Spinal cord (tissue), 10 donors: Measurements from ENCODE around the gene BCL2L11. TPM values are rescaled to one million over a fixed set of nuclear protein-coding genes. Genes with fewer than 3 reads are reported as not detected.

Experiments
- DNase-seq, 6 donors: peaks; one replicate each; pipeline versions ENCODE4 v3.0.0 to v3.0.0-alpha.2; 2013 to 2015; ENCODE audit warnings: low spot score in 6 of 6, low read depth in 4 of 6
- H3K27ac ChIP-seq: one replicate; pipeline ENCODE4 v1.5.1; 2013; ENCODE audit warnings: low read depth, low read length, control low read depth
- H3K27me3 ChIP-seq: one replicate; pipeline ENCODE4 v1.6.1; 2013; ENCODE audit warnings: low read length; ENCODE audit not compliant: control insufficient read depth, insufficient read depth
- H3K36me3 ChIP-seq: one replicate; pipeline ENCODE4 v1.6.1; 2013; ENCODE audit warnings: low read length; ENCODE audit not compliant: control insufficient read depth, insufficient read depth
- H3K4me1 ChIP-seq: one replicate; pipeline ENCODE4 v1.6.1; 2013; ENCODE audit warnings: low read length; ENCODE audit not compliant: control insufficient read depth, insufficient read depth
- H3K4me3 ChIP-seq: one replicate; pipeline ENCODE4 v1.5.1; 2013; ENCODE audit warnings: low read depth, low read length, control low read depth
- H3K9me3 ChIP-seq: one replicate; pipeline ENCODE4 v1.6.1; 2013; ENCODE audit warnings: low read length; ENCODE audit not compliant: control insufficient read depth, insufficient read depth
- WGBS: methylation state at CpG from one replicate; pipeline ENCODE4 v1.1.5; 2013; ENCODE audit warnings: missing lambda C conversion rate; ENCODE audit not compliant: insufficient coverage; 5-methylcytosine and 5-hydroxymethylcytosine counted together
- polyA plus RNA-seq, 2 donors: library from polyadenylated mRNA; unstranded; fragments of 120-200 nt; gene quantifications; one replicate each; pipeline ENCODE4 v1.2.1, GENCODE V29; 2013; ENCODE audit not compliant: insufficient read length in 2 of 2
- total RNA-seq, 2 donors: library from RNA; depleted of rRNA in 1 of 2; stranded (reverse); fragments of 120-200 nt in 1 of 2; fragments of >200 nt in 1 of 2; gene quantifications; one replicate each; pipeline versions ENCODE4 v1.2.3 to v1.2.4, GENCODE V29; 2013 to 2014
- donor health status: healthy.

BCL2L11 gene
- total and polyA plus RNA-seq, 4 donors: 9.7 to 17.7 (median 13.4) TPM

- no peak overlapping the region for H3K27ac ChIP-seq
- H3K9me3 ChIP-seq: no peaks in the 10 kb centered on the region
- H3K4me1 ChIP-seq: peaks cover 12% of the 10 kb centered on the region
- no peaks in the 10 kb centered on the region for H3K27me3 ChIP-seq
- H3K36me3 ChIP-seq: no peaks in the 10 kb centered on the region
- WGBS: 72% methylated on average over 2 of the region's 2 CpGs
- peak in 2 of 6 donors; percentile 48 to 56 for DNase-seq
- H3K4me3 ChIP-seq: no peak overlapping the region
Observed at GRCh38 chr2:111182121-111182520, 61.4 kb downstream of the BCL2L11 start.

GRCh38 chr2:111182740-111183139 is 62.0 kb downstream of the BCL2L11 start:
- Histone ChIP-seq H3K36me3 (no peaks in the 10 kb centered on the region), H3K4me3 (no peak overlapping the region), H3K9me3 (no peaks in the 10 kb centered on the region), H3K4me1 (peaks cover 12% of the 10 kb centered on the region), H3K27me3 (no peaks in the 10 kb centered on the region), H3K27ac (no peak overlapping the region)
- 90% methylated on average over 2 of the region's 2 CpGs for WGBS
- DNase-seq: no peak

GRCh38 chr2:111184725-111185310 is 64.1 kb downstream of the BCL2L11 start:
- no peak overlapping the region for H3K4me3 ChIP-seq
- H3K4me1 ChIP-seq: peaks cover 12% of the 10 kb centered on the region
- peak in 1 of 6 donors; percentile 63 for DNase-seq
- WGBS: 56% methylated on average over 1 of the region's 2 CpGs
- no peaks in the 10 kb centered on the region for H3K9me3 ChIP-seq
- H3K27ac ChIP-seq: no peak overlapping the region
- no peaks in the 10 kb centered on the region for H3K27me3 ChIP-seq
- H3K36me3 ChIP-seq: no peaks in the 10 kb centered on the region

GRCh38 chr2:111185361-111186022 is 64.8 kb downstream of the BCL2L11 start:
- Histone ChIP-seq H3K9me3 (no peaks in the 10 kb centered on the region), H3K4me3 (no peak overlapping the region), H3K27ac (no peak overlapping the region), H3K4me1 (peaks cover 12% of the 10 kb centered on the region), H3K36me3 (no peaks in the 10 kb centered on the region), H3K27me3 (no peaks in the 10 kb centered on the region)
- WGBS: 80% methylated on average over 10 of the region's 12 CpGs
- DNase-seq: peak in 1 of 6 donors; percentile 22

- no peak for DNase-seq
- peaks cover 12% of the 10 kb centered on the region for H3K4me1 ChIP-seq
- WGBS: 95% methylated on average over 8 of the region's 10 CpGs
Observed at GRCh38 chr2:111186121-111186715, 65.5 kb downstream of the BCL2L11 start.

GRCh38 chr2:111186933-111187332 is 66.2 kb downstream of the BCL2L11 start:
- Histone ChIP-seq H3K9me3 (no peaks in the 10 kb centered on the region), H3K27ac (no peak overlapping the region), H3K36me3 (no peaks in the 10 kb centered on the region), H3K4me3 (no peak overlapping the region), H3K27me3 (no peaks in the 10 kb centered on the region), H3K4me1 (peaks cover 12% of the 10 kb centered on the region)
- WGBS: 84% methylated on average over 6 of the region's 6 CpGs
- no peak for DNase-seq

More at GRCh38 chr2:111186121-111186715, 65.5 kb downstream of the BCL2L11 start:
- H3K9me3 ChIP-seq: no peaks in the 10 kb centered on the region
- H3K4me3 ChIP-seq: no peak overlapping the region
- H3K36me3 ChIP-seq: no peaks in the 10 kb centered on the region
- H3K27ac ChIP-seq: no peak overlapping the region
- no peaks in the 10 kb centered on the region for H3K27me3 ChIP-seq

GRCh38 chr2:111188681-111189080 is 68.0 kb downstream of the BCL2L11 start:
- no peaks in the 10 kb centered on the region for H3K36me3 ChIP-seq
- no peaks in the 10 kb centered on the region for H3K27me3 ChIP-seq
- peaks cover 12% of the 10 kb centered on the region for H3K4me1 ChIP-seq
- DNase-seq: no peak
- H3K9me3 ChIP-seq: no peaks in the 10 kb centered on the region
- no peak overlapping the region for H3K4me3 ChIP-seq
- 96% methylated on average over 3 of the region's 3 CpGs for WGBS
- H3K27ac ChIP-seq: no peak overlapping the region

GRCh38 chr2:111189106-111189505 is 68.4 kb downstream of the BCL2L11 start:
- H3K4me1 ChIP-seq: peaks cover 12% of the 10 kb centered on the region
- H3K9me3 ChIP-seq: no peaks in the 10 kb centered on the region
- DNase-seq: no peak
- 100% methylated on average over 1 of the region's 2 CpGs for WGBS
- no peaks in the 10 kb centered on the region for H3K36me3 ChIP-seq
- H3K4me3 ChIP-seq: no peak overlapping the region
- no peaks in the 10 kb centered on the region for H3K27me3 ChIP-seq
- H3K27ac ChIP-seq: no peak overlapping the region

GRCh38 chr2:111190816-111191540 is 70.3 kb downstream of the BCL2L11 start:
- H3K4me1 ChIP-seq: peaks cover 5% of the 10 kb centered on the region
- DNase-seq: peak in 1 of 6 donors; percentile 13
- no peak overlapping the region for H3K27ac ChIP-seq
- 90% methylated on average over 5 of the region's 7 CpGs for WGBS
- H3K36me3 ChIP-seq: no peaks in the 10 kb centered on the region
- H3K27me3 ChIP-seq: no peaks in the 10 kb centered on the region
- no peaks in the 10 kb centered on the region for H3K9me3 ChIP-seq
- no peak overlapping the region for H3K4me3 ChIP-seq
